ENCODE results near the gene POLR2I. TPM values are rescaled to one million over a fixed set of nuclear protein-coding genes. Genes with fewer than 3 reads are reported as not detected.

The POLR2I gene
- total and polyA plus RNA-seq, 2 experiments from 2014 or later, result 94.0 to 413 TPM

- TF ChIP-seq ETS1 (IDR thresholded peaks at IDR 0.05) (no peak), CREB1 (CRISPR knock-in tag; IDR thresholded peaks at IDR 0.05; ENCODE audit: low read depth) (no peak), NANOG (IDR thresholded peaks at IDR 0.05; ENCODE audit: borderline replicate concordance) (no peak), REST (IDR thresholded peaks at IDR 0.05; ENCODE audit: unreplicated experiment) (no peak), JUNB (IDR thresholded peaks at IDR 0.05; ENCODE audit: unreplicated experiment) (no peak), EZH2phosphoT487 (IDR thresholded peaks at IDR 0.05; ENCODE audit: unreplicated experiment) (no peak)
Observed at GRCh38 chr19:36081894-36082293, 32.8 kb downstream of the POLR2I start (continued).

- Mint-ChIP-seq H3K36me3 (ENCODE audit: low read depth) (peaks cover 69% of the 10 kb centered on the region), H3K27me3 (ENCODE audit: insufficient read depth, low read depth, poor library complexity) (peaks cover 6% of the 10 kb centered on the region), H3K4me1 (no peaks in the 10 kb centered on the region), H3K4me3 (no peak overlapping the region), H3K9me3 (no peaks in the 10 kb centered on the region), H3K27ac (no peak overlapping the region)
- Histone ChIP-seq H3K9me2 (ENCODE audit: insufficient read depth) (no peaks in the 10 kb centered on the region), H3K27ac (ENCODE audit: low read depth) (no peak overlapping the region), H4K20me1 (replicated peaks; ENCODE audit: insufficient read depth) (peaks cover 20% of the 10 kb centered on the region), H3K4me2 (no peak overlapping the region), H3K79me2 (replicated peaks; ENCODE audit: insufficient read depth) (no peaks in the 10 kb centered on the region), H3K4me1 (ENCODE audit: insufficient read depth) (no peaks in the 10 kb centered on the region), H3K4me3 (no peak overlapping the region), H3K36me3 (ENCODE audit: insufficient read depth) (peaks cover 30% of the 10 kb centered on the region), H2AFZ (no peak overlapping the region), H3K27me3 (ENCODE audit: insufficient read depth) (no peaks in the 10 kb centered on the region), H3F3A (replicated peaks; ENCODE audit: low read depth) (0 out of 2 replicates have a peak, but pooled peaks cover 11% of the 10 kb centered on the region)
- DNase-seq (ENCODE audit: low spot score) (no peak), ATAC-seq (no peak)
- TF ChIP-seq ETS1 (IDR thresholded peaks at IDR 0.05) (no peak), CREB1 (CRISPR knock-in tag; IDR thresholded peaks at IDR 0.05; ENCODE audit: low read depth) (no peak), JUNB (IDR thresholded peaks at IDR 0.05; ENCODE audit: unreplicated experiment) (no peak), ZNF114 (CRISPR knock-in tag; IDR thresholded peaks at IDR 0.05) (no peak), EZH2phosphoT487 (IDR thresholded peaks at IDR 0.05; ENCODE audit: unreplicated experiment) (no peak), REST (IDR thresholded peaks at IDR 0.05; ENCODE audit: unreplicated experiment) (no peak), EZH2 (IDR thresholded peaks at IDR 0.05; ENCODE audit: low read depth, unreplicated experiment) (no peak), NANOG (IDR thresholded peaks at IDR 0.05; ENCODE audit: borderline replicate concordance) (no peak), ZNF331 (CRISPR knock-in tag; IDR thresholded peaks at IDR 0.05; ENCODE audit: low read depth) (no peak), POLR2AphosphoS5 (IDR thresholded peaks at IDR 0.05; ENCODE audit: low read depth) (no peak), STAT1 (IDR thresholded peaks at IDR 0.05; ENCODE audit: unreplicated experiment) (no peak)
Observed at GRCh38 chr19:36081385-36081784, 33.3 kb downstream of the POLR2I start.
